GM19035 (cell line): ENCODE measurements around the gene LRRC38.
"Not testable (repeated sequence)": the region's sequence is repeated elsewhere in the genome, so short reads cannot be mapped to it uniquely, and the experiment has no call there.

ENCODE experiments used
- ATAC-seq: cut with Tn5 transposase; IDR thresholded peaks from one replicate; pipeline ENCODE4 v1.9.1; 2021; ENCODE audit not compliant: unreplicated experiment

Gene LRRC38

GRCh38 chr1:13513895-13514546, at the start of gene LRRC38:
TSS of gene LRRC38 (minus strand) at chr1:13514003. CDS start at chr1:13513593, 410 bp downstream.
- no peak for ATAC-seq

- not testable (repeated sequence) for ATAC-seq
These were observed 49.2 kb upstream of the LRRC38 start for GRCh38 chr1:13562981-13563380.

- ATAC-seq: no peak
These were observed 46.7 kb upstream of the LRRC38 start for GRCh38 chr1:13560541-13560940.

GRCh38 chr1:13556224-13556764, 42.5 kb upstream of the LRRC38 start:
- ATAC-seq: no peak

GRCh38 chr1:13554798-13555197, 41.0 kb upstream of the LRRC38 start:
- no peak for ATAC-seq

GRCh38 chr1:13550663-13551062, 36.9 kb upstream of the LRRC38 start:
- ATAC-seq: no peak

- no peak for ATAC-seq
These were observed 35.7 kb upstream of the LRRC38 start for GRCh38 chr1:13549521-13549920.

GRCh38 chr1:13549021-13549420, 35.2 kb upstream of the LRRC38 start:
- no peak for ATAC-seq

GRCh38 chr1:13548281-13548680, 34.5 kb upstream of the LRRC38 start:
- no peak for ATAC-seq

GRCh38 chr1:13546791-13547190, 33.0 kb upstream of the LRRC38 start:
- ATAC-seq: no peak

- no peak for ATAC-seq
These were observed 30.4 kb upstream of the LRRC38 start for GRCh38 chr1:13544221-13544556.

- no peak for ATAC-seq
These were observed 29.8 kb upstream of the LRRC38 start for GRCh38 chr1:13543451-13544220.

GRCh38 chr1:13541435-13542215, 27.8 kb upstream of the LRRC38 start:
- no peak for ATAC-seq

- no peak for ATAC-seq
These were observed 27.1 kb upstream of the LRRC38 start for GRCh38 chr1:13540866-13541265.

GRCh38 chr1:13539683-13540082, 25.9 kb upstream of the LRRC38 start:
- ATAC-seq: no peak

- ATAC-seq: no peak
These were observed 25.0 kb upstream of the LRRC38 start for GRCh38 chr1:13538832-13539231.

- no peak for ATAC-seq
These were observed 22.8 kb upstream of the LRRC38 start for GRCh38 chr1:13536571-13536970.

GRCh38 chr1:13535227-13535626, 21.4 kb upstream of the LRRC38 start:
- no peak for ATAC-seq

- no peak for ATAC-seq
These were observed 14.5 kb upstream of the LRRC38 start for GRCh38 chr1:13528320-13528719.

- ATAC-seq: no peak
These were observed 10.1 kb upstream of the LRRC38 start for GRCh38 chr1:13523780-13524477.

GRCh38 chr1:13520985-13521384, 7.2 kb upstream of the LRRC38 start:
- ATAC-seq: no peak
